HepG2 (cell line): ENCODE results near the gene SREBF1. TPM values are rescaled to one million over a fixed set of nuclear protein-coding genes. Genes with fewer than 3 reads are reported as not detected.

ENCODE experiments used
- ATAC-seq: fragments of 200-7000 bp; cut with Tn5 transposase; 3 replicates; pipeline ENCODE4 v1.9.1; 2020; ENCODE audit warnings: mild to moderate bottlenecking, moderate library complexity
- BruUV-seq: library from RNA; stranded (reverse); fragments of 400-500 nt; replicated peaks from 2 replicates; lab custom pipeline; 2021; lab: Mats Ljungman, UMichigan
- CTCF ChIA-PET: fragments of 300-600 bp; formaldehyde crosslinking; extraction: SDS; loops from one replicate; lab custom pipeline; 2021; ENCODE audit warnings: low total read pairs, inconsistent platforms, low intra/inter-chr PET ratio; lab: Yijun Ruan, JAX
- POLR2A ChIA-PET: fragments of 350-600 bp; sonication (Branson Sonifier 250); formaldehyde crosslinking; loops from one replicate; lab custom pipeline; 2020; ENCODE audit warnings: antibody characterized with exemption, inconsistent platforms; lab: Yijun Ruan, JAX
- DNase-seq: peaks from one replicate; pipeline ENCODE4 v3.0.0-alpha.2; 2015; ENCODE audit warnings: low spot score
- FAIRE-seq: peaks from 3 replicates; lab custom pipeline; 2011; peaks lifted over from hg19 to GRCh38; lab: Jason Lieb, UNC
- H2AFZ ChIP-seq: one replicate; pipeline ENCODE4 v1.6.1; 2011; ENCODE audit warnings: low read length, inconsistent platforms
- H3K27ac ChIP-seq: fragments of 300-600 bp; 3 replicates; pipeline ENCODE4 v1.8.0; 2011; ENCODE audit warnings: mixed run types, mild to moderate bottlenecking, mixed read lengths, low read length, inconsistent platforms; ENCODE audit not compliant: insufficient read depth; ENCODE audit errors: extremely low read length
- H3K27me3 ChIP-seq, 2 experiments: fragments of 200-600 bp in 1 of 2; 2 replicates in 1 of 2; 3 replicates in 1 of 2; pipeline versions ENCODE4 v1.6.0 to v1.8.0; 2011; ENCODE audit warnings: low read length in 2 of 2, mild to moderate bottlenecking in 2 of 2, moderate library complexity in 2 of 2, inconsistent platforms in 1 of 2; ENCODE audit not compliant: insufficient read depth in 2 of 2, control insufficient read depth in 1 of 2
- H3K36me3 ChIP-seq, 2 experiments: fragments of 200-600 bp in 1 of 2; replicated peaks in 1 of 2; 2 replicates in 1 of 2; 3 replicates in 1 of 2; pipeline versions ENCODE4 v1.5.1 to v1.8.0; 2011; ENCODE audit warnings: low read length in 2 of 2, inconsistent platforms in 1 of 2; ENCODE audit not compliant: insufficient read depth in 2 of 2, control insufficient read depth in 1 of 2
- H3K4me1 ChIP-seq: 2 replicates; pipeline ENCODE4 v1.5.1; 2012; ENCODE audit warnings: low read length, inconsistent platforms; ENCODE audit not compliant: insufficient read depth
- H3K4me2 ChIP-seq: 2 replicates; pipeline ENCODE4 v1.6.0; 2011; ENCODE audit warnings: low read depth, low read length, inconsistent platforms
- H3K4me3 ChIP-seq, 3 experiments: fragments of 200-600 bp in 1 of 3; sonication (generic), shearing (Covaris generic) in 1 of 3; replicated peaks in 1 of 3; 2 replicates each; pipeline ENCODE4 v1.5.1; 2011 to 2016; ENCODE audit warnings: low read length in 3 of 3, inconsistent platforms in 2 of 3, low read depth in 2 of 3, mild to moderate bottlenecking in 2 of 3, control low read depth in 1 of 3, mixed read lengths in 1 of 3; ENCODE audit not compliant: insufficient read depth in 1 of 3
- H3K79me2 ChIP-seq: one replicate; pipeline ENCODE4 v1.6.1; 2011; ENCODE audit warnings: low read length, inconsistent platforms; ENCODE audit not compliant: insufficient read depth
- H3K9ac ChIP-seq: 2 replicates; pipeline ENCODE4 v1.6.0; 2011; ENCODE audit warnings: mild to moderate bottlenecking, low read depth, low read length, inconsistent platforms; ENCODE audit not compliant: insufficient read depth
- H3K9me3 ChIP-seq: 2 replicates; pipeline ENCODE4 v1.5.1; 2012; ENCODE audit warnings: mild to moderate bottlenecking, low read length
- H4K20me1 ChIP-seq: 2 replicates; pipeline ENCODE4 v1.6.0; 2011; ENCODE audit warnings: inconsistent platforms, mild to moderate bottlenecking, low read length, moderate library complexity; ENCODE audit not compliant: insufficient read depth
- AFF4 ChIP-seq: sonication (generic); formaldehyde crosslinking; IDR thresholded peaks from 2 replicates; pipeline ENCODE4 v1.4.0; 2020; ENCODE audit warnings: missing genetic modification reagents
- CHD4 ChIP-seq: fragments of 200-600 bp; sonication (generic); IDR thresholded peaks from 2 replicates; pipeline ENCODE4 v1.7.0; 2017; ENCODE audit warnings: mild to moderate bottlenecking, low read length, borderline replicate concordance
- CSRNP2 ChIP-seq: sonication (generic); formaldehyde crosslinking; conservative IDR thresholded peaks from 2 replicates; pipeline ENCODE4 v1.8.0; 2022; ENCODE audit warnings: low read depth, missing genetic modification reagents
- NFIC ChIP-seq: IDR thresholded peaks from 2 replicates; pipeline ENCODE4 v1.6.1; 2012; ENCODE audit warnings: mild to moderate bottlenecking, low read length, inconsistent platforms
- POLR2A ChIP-seq, 2 experiments: IDR thresholded peaks; 2 replicates each; pipeline ENCODE4 v1.6.1; 2011; ENCODE audit warnings: low read depth in 2 of 2, low read length in 2 of 2, mild to moderate bottlenecking in 1 of 2, moderate library complexity in 1 of 2; ENCODE audit not compliant: insufficient read depth in 1 of 2
- ZKSCAN5 ChIP-seq: sonication (generic); formaldehyde crosslinking; IDR thresholded peaks from 2 replicates; pipeline ENCODE4 v1.5.1; 2020; ENCODE audit warnings: mild to moderate bottlenecking, missing genetic modification reagents
- ZNF431 ChIP-seq: sonication (generic); formaldehyde crosslinking; IDR thresholded peaks from 2 replicates; pipeline ENCODE4 v1.9.0; 2022; ENCODE audit warnings: missing genetic modification reagents, low read depth, mild to moderate bottlenecking, borderline replicate concordance
- ZNF724P ChIP-seq: sonication (generic); formaldehyde crosslinking; IDR thresholded peaks from 2 replicates; pipeline ENCODE4 v1.8.0; 2022; ENCODE audit warnings: missing genetic modification reagents, borderline replicate concordance
- ZNF768 ChIP-seq: sonication (generic); formaldehyde crosslinking; IDR thresholded peaks from 2 replicates; pipeline ENCODE4 v1.4.0; 2020; ENCODE audit warnings: missing genetic modification reagents
- ZNF777 ChIP-seq: sonication (generic); formaldehyde crosslinking; IDR thresholded peaks from 2 replicates; pipeline ENCODE4 v1.4.0; 2020; ENCODE audit warnings: missing genetic modification reagents
- WGBS: methylation state at CpG from one replicate; pipeline ENCODE4 v1.1.6; 2017; ENCODE audit warnings: low lambda C conversion rate; 5-methylcytosine and 5-hydroxymethylcytosine counted together
- in situ Hi-C: cut with HindIII; loops from 2 replicates; pipeline ENCODE4 v1.10.0; 2017; ENCODE audit warnings: low pct_unique_long_range_greater_than_20kb; ENCODE audit not compliant: extremely low pct_ligation_motif_present
- intact Hi-C: fragments of 100-400 bp; cut with micrococcal nuclease; formaldehyde crosslinking; loops from one replicate; pipeline ENCODE4 v1.10.0; 2022; ENCODE audit not compliant: unreplicated experiment
- polyA plus RNA-seq, 8 experiments: library from polyadenylated mRNA; depleted of rRNA in 3 of 8; stranded (reverse) in 7 of 8; unstranded in 1 of 8; fragments of >200 nt; fragmentation: Illumina TruSeq in 4 of 8; extraction: Trizol in 4 of 8; gene quantifications; 2 replicates each; pipeline versions ENCODE4 v1.2.1 to v1.2.3, GENCODE V29; 2011 to 2016; ENCODE audit warnings: low read depth in 4 of 8, missing spikeins in 1 of 8, mixed read lengths in 1 of 8; ENCODE audit not compliant: insufficient read depth in 1 of 8
- total RNA-seq, 5 experiments: library from RNA; depleted of rRNA; stranded (reverse); fragments of >200 nt; fragmentation: Illumina TruSeq; extraction: Trizol; gene quantifications; 2 replicates each; pipeline ENCODE4 v1.2.3, GENCODE V29; 2016; ENCODE audit warnings: low read depth in 1 of 5
- TF ChIP-seq, protein P1 (sequence below): sonication (generic); formaldehyde crosslinking; IDR thresholded peaks from 2 replicates; pipeline ENCODE4 v1.8.1; 2023; ENCODE audit warnings: mild to moderate bottlenecking, missing genetic modification reagents

Gene SREBF1
- total and polyA plus RNA-seq, 2 of the 13 experiments (the other 11 are each of a cell fraction or from before 2014, with no cell fraction given): 34.3 to 38.0 TPM

- peak overlapping the region; percentile 48 for H3K4me2 ChIP-seq
- no peak for ATAC-seq
- TF ChIP-seq CHD4: peak; percentile 2; the same call in 1 of the 2 replicates
- TF ChIP-seq, protein P1, sequence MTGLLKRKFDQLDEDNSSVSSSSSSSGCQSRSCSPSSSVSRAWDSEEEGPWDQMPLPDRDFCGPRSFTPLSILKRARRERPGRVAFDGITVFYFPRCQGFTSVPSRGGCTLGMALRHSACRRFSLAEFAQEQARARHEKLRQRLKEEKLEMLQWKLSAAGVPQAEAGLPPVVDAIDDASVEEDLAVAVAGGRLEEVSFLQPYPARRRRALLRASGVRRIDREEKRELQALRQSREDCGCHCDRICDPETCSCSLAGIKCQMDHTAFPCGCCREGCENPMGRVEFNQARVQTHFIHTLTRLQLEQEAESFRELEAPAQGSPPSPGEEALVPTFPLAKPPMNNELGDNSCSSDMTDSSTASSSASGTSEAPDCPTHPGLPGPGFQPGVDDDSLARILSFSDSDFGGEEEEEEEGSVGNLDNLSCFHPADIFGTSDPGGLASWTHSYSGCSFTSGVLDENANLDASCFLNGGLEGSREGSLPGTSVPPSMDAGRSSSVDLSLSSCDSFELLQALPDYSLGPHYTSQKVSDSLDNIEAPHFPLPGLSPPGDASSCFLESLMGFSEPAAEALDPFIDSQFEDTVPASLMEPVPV (CRISPR knock-in tag): peak; percentile 29; the same call in 1 of the 2 replicates
- TF ChIP-seq ZNF777 (CRISPR knock-in tag): no peak
- TF ChIP-seq NFIC: no peak
- 0 out of 2 replicates have a peak, but pooled peaks have one; percentile 41 for TF ChIP-seq ZNF724P (CRISPR knock-in tag)
- 0 out of 2 replicates have a peak, but pooled peaks have one; percentile 5 for TF ChIP-seq ZNF431 (CRISPR knock-in tag)
- TF ChIP-seq ZKSCAN5 (CRISPR knock-in tag): no peak
- no peak for TF ChIP-seq CSRNP2
- peak; percentile 27; the same call in 1 of the 2 replicates for TF ChIP-seq ZNF768 (CRISPR knock-in tag)
- no peak for TF ChIP-seq AFF4 (CRISPR knock-in tag)
- 0 out of 4 replicates have a peak, but pooled peaks of 1 of the 2 experiments have one; percentile 6 for TF ChIP-seq POLR2A (IDR thresholded peaks at IDR 0.05; ENCODE audit: insufficient read depth in 1 of 2, low read depth in 2 of 2, low read length in 2 of 2)
Observed at GRCh38 chr17:17831208-17832031, 5.4 kb downstream of the SREBF1 start.

More at GRCh38 chr17:17831208-17832031, 5.4 kb downstream of the SREBF1 start:
- no peaks in the 10 kb centered on the region for H3K9me3 ChIP-seq
- 84% methylated on average over 8 of the region's 12 CpGs for WGBS
- intact Hi-C loops (no loop called here), in situ Hi-C loops (no loop called here)
- peaks cover 14 to 40% of the 10 kb centered on the region in 2 experiments for H3K36me3 ChIP-seq
- H3K27me3 ChIP-seq: no peaks in the 10 kb centered on the region
- peaks cover 92% of the 10 kb centered on the region for H3K79me2 ChIP-seq
- H3K9ac ChIP-seq: peak overlapping the region; percentile 43
- FAIRE-seq: no peak
- CTCF ChIA-PET: no interaction called here
- H4K20me1 ChIP-seq: peaks cover 60% of the 10 kb centered on the region; the same call in 1 of the 2 replicates
- peaks cover 93% of the 10 kb centered on the region for H3K4me1 ChIP-seq
- POLR2A ChIA-PET: interaction anchor here (1.0 to 1.9 kb wide), 6 partner anchors 8 to 20 kb away, joined by 3 to 12 read pairs (median 6); no protein-coding TSS in a partner anchor
- H3K4me3 ChIP-seq: peak overlapping the region in 1 of 3 experiments; percentile 37; a peak in 1 of 6 replicates
- peak overlapping the region; percentile 75 for H3K27ac ChIP-seq
- DNase-seq: no peak
- BruUV-seq: no TSS peak
- H2AFZ ChIP-seq: no peak overlapping the region
